Measurements from ENCODE around the gene KCNJ15.

DNA sequence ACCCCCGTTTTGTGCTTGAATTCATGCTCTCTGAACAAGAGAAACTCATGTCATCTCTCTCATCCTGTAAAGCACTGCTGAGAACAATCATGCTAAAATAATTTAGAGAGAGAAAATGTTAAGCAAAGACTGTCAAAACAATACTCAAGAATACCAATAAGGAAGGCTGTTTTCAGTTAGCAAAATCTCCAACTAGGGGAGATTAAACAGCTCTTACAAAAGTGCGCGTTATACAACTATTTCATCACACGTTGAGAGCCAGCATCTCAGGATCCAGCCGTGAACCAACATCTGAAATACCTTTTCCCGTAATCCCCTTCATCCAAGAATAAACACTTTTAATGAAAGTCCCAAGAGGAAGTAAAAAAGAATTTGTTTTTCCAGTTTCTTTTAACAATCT lies 44.1 kb upstream of the KCNJ15 start:
- TF ChIP-seq, protein P1, sequence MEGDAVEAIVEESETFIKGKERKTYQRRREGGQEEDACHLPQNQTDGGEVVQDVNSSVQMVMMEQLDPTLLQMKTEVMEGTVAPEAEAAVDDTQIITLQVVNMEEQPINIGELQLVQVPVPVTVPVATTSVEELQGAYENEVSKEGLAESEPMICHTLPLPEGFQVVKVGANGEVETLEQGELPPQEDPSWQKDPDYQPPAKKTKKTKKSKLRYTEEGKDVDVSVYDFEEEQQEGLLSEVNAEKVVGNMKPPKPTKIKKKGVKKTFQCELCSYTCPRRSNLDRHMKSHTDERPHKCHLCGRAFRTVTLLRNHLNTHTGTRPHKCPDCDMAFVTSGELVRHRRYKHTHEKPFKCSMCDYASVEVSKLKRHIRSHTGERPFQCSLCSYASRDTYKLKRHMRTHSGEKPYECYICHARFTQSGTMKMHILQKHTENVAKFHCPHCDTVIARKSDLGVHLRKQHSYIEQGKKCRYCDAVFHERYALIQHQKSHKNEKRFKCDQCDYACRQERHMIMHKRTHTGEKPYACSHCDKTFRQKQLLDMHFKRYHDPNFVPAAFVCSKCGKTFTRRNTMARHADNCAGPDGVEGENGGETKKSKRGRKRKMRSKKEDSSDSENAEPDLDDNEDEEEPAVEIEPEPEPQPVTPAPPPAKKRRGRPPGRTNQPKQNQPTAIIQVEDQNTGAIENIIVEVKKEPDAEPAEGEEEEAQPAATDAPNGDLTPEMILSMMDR (conservative IDR thresholded peaks at IDR 0.05; ENCODE audit: low read depth in 2 of 2), result no peak
- TF ChIP-seq EZH2phosphoT487 (IDR thresholded peaks at IDR 0.05; ENCODE audit: unreplicated experiment), result no peak
- TF ChIP-seq, protein P2, sequence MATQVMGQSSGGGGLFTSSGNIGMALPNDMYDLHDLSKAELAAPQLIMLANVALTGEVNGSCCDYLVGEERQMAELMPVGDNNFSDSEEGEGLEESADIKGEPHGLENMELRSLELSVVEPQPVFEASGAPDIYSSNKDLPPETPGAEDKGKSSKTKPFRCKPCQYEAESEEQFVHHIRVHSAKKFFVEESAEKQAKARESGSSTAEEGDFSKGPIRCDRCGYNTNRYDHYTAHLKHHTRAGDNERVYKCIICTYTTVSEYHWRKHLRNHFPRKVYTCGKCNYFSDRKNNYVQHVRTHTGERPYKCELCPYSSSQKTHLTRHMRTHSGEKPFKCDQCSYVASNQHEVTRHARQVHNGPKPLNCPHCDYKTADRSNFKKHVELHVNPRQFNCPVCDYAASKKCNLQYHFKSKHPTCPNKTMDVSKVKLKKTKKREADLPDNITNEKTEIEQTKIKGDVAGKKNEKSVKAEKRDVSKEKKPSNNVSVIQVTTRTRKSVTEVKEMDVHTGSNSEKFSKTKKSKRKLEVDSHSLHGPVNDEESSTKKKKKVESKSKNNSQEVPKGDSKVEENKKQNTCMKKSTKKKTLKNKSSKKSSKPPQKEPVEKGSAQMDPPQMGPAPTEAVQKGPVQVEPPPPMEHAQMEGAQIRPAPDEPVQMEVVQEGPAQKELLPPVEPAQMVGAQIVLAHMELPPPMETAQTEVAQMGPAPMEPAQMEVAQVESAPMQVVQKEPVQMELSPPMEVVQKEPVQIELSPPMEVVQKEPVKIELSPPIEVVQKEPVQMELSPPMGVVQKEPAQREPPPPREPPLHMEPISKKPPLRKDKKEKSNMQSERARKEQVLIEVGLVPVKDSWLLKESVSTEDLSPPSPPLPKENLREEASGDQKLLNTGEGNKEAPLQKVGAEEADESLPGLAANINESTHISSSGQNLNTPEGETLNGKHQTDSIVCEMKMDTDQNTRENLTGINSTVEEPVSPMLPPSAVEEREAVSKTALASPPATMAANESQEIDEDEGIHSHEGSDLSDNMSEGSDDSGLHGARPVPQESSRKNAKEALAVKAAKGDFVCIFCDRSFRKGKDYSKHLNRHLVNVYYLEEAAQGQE (IDR thresholded peaks at IDR 0.05; ENCODE audit: unreplicated experiment), result no peak
- no peak for TF ChIP-seq JUNB (IDR thresholded peaks at IDR 0.05; ENCODE audit: unreplicated experiment)
- TF ChIP-seq ETS1 (IDR thresholded peaks at IDR 0.05), result no peak
- no peak for TF ChIP-seq EZH2 (IDR thresholded peaks at IDR 0.05; ENCODE audit: low read depth, unreplicated experiment)

Data from GM23338 (cell line).